CD4-positive, alpha-beta T cell (primary cell): ENCODE results near the gene E2F6. TPM values are rescaled to one million over a fixed set of nuclear protein-coding genes. Genes with fewer than 3 reads are reported as not detected.

Experiments used
- ATAC-seq: fragments of 200-7000 bp; cut with Tn5 transposase; one replicate; pipeline ENCODE4 v1.10.0; 2022; ENCODE audit warnings: mild to moderate bottlenecking; ENCODE audit not compliant: poor library complexity
- CTCF ChIA-PET: fragments of 350-600 bp; sonication (Branson Sonifier 250); formaldehyde crosslinking; loops from one replicate; lab custom pipeline; 2021; ENCODE audit warnings: antibody characterized with exemption, inconsistent platforms; lab: Charles Lee
- POLR2A ChIA-PET: fragments of 350-600 bp; sonication (Branson Sonifier 250); formaldehyde crosslinking; loops from one replicate; lab custom pipeline; 2021; ENCODE audit warnings: antibody characterized with exemption, inconsistent platforms; lab: Charles Lee
- DNase-seq, 14 experiments: peaks; one replicate each; pipeline ENCODE4 v3.0.0-alpha.2; 2013 to 2020; ENCODE audit warnings: mixed read lengths in 2 of 14
- H3K27ac ChIP-seq, 2 donors: one replicate each; pipeline versions ENCODE4 v1.5.1 to v1.7.0; 2013; ENCODE audit warnings: low read length in 2 of 2, low read depth in 1 of 2, mild to moderate bottlenecking in 1 of 2
- H3K27me3 ChIP-seq, 2 experiments: 1 replicate in 1 of 2; 2 replicates in 1 of 2; pipeline versions ENCODE4 v1.6.1 to v1.7.0; 2013; ENCODE audit warnings: low read length in 2 of 2, control low read depth in 1 of 2, mild to moderate bottlenecking in 1 of 2, moderate library complexity in 1 of 2; ENCODE audit not compliant: insufficient read depth in 2 of 2, control insufficient read depth in 1 of 2
- H3K36me3 ChIP-seq: one replicate; pipeline ENCODE4 v1.6.1; 2013; ENCODE audit warnings: low read length, control low read depth; ENCODE audit not compliant: insufficient read depth
- H3K4me1 ChIP-seq: one replicate; pipeline ENCODE4 v1.6.1; 2013; ENCODE audit warnings: low read length, control low read depth; ENCODE audit not compliant: insufficient read depth
- H3K4me3 ChIP-seq: one replicate; pipeline ENCODE4 v1.5.1; 2013; ENCODE audit warnings: mild to moderate bottlenecking, low read length, moderate library complexity
- H3K9me3 ChIP-seq, 2 experiments: 1 replicate in 1 of 2; 2 replicates in 1 of 2; pipeline versions ENCODE4 v1.6.1 to v1.7.0; 2013; ENCODE audit warnings: low read length in 2 of 2, mild to moderate bottlenecking in 2 of 2, control low read depth in 1 of 2, moderate library complexity in 1 of 2; ENCODE audit not compliant: control insufficient read depth in 1 of 2, insufficient read depth in 1 of 2
- H3K27ac Mint-ChIP-seq: one replicate; pipeline ENCODE4 v1.8.0; 2020; ENCODE audit warnings: mixed read lengths
- H3K27me3 Mint-ChIP-seq: one replicate; pipeline ENCODE4 v1.8.0; 2021; ENCODE audit warnings: mixed read lengths
- H3K36me3 Mint-ChIP-seq: one replicate; pipeline ENCODE4 v1.8.0; 2021; ENCODE audit warnings: low read depth, mixed read lengths
- H3K4me1 Mint-ChIP-seq: one replicate; pipeline ENCODE4 v1.8.0; 2021; ENCODE audit warnings: low read depth, mixed read lengths
- H3K4me3 Mint-ChIP-seq: one replicate; pipeline ENCODE4 v1.8.0; 2020; ENCODE audit warnings: mild to moderate bottlenecking, mixed read lengths
- H3K9me3 Mint-ChIP-seq: one replicate; pipeline ENCODE4 v1.8.0; 2020; ENCODE audit warnings: mixed read lengths
- CTCF ChIP-seq: fragments of 200-600 bp; IDR thresholded peaks from one replicate; pipeline ENCODE4 v1.8.0; 2022; ENCODE audit warnings: antibody characterized with exemption, mild to moderate bottlenecking
- intact Hi-C, 2 experiments: fragments of 100-400 bp; cut with DNase I in 1 of 2; cut with micrococcal nuclease in 1 of 2; formaldehyde crosslinking; loops; one replicate each; pipeline versions ENCODE4 v1.15.1 to v1.9.0; 2023 to 2025; cut with DNase I, micrococcal nuclease
- total RNA-seq, 174 experiments: library from RNA in 2 of 174; stranded (reverse) in 2 of 174; gene quantifications; one replicate each; pipeline ENCODE4 v1.2.3 and lab custom pipeline; 2021 to 2026

E2F6 gene
- total RNA-seq, 2 experiments from 2014 or later, result 3.5 to 4.2 TPM

- no peaks in the 10 kb centered on the region for H3K9me3 ChIP-seq
- ATAC-seq (no peak), DNase-seq (no peak)
- POLR2A ChIA-PET, result no interaction called here
- H3K27ac Mint-ChIP-seq, result no peak overlapping the region
- H3K9me3 Mint-ChIP-seq, result no peaks in the 10 kb centered on the region
- intact Hi-C loops, result no loop called here
- no peaks in the 10 kb centered on the region for H3K36me3 ChIP-seq
- CTCF ChIA-PET, result no interaction called here
- no peak for TF ChIP-seq CTCF
- no peaks in the 10 kb centered on the region for H3K4me1 Mint-ChIP-seq
- no peaks in the 10 kb centered on the region for H3K4me1 ChIP-seq
- H3K4me3 Mint-ChIP-seq, result no peak overlapping the region
- H3K27me3 Mint-ChIP-seq, result no peaks in the 10 kb centered on the region
- H3K27ac ChIP-seq, result no peak overlapping the region
- no peak overlapping the region for H3K4me3 ChIP-seq
- H3K36me3 Mint-ChIP-seq, result no peaks in the 10 kb centered on the region
- H3K27me3 ChIP-seq, result no peaks in the 10 kb centered on the region
Measured at GRCh38 chr2:11427224-11427623, 38.7 kb downstream of the E2F6 start.

GRCh38 chr2:11422901-11423435, 43.0 kb downstream of the E2F6 start:
- Histone ChIP-seq H3K27ac (no peak overlapping the region), H3K36me3 (no peaks in the 10 kb centered on the region), H3K9me3 (peaks cover 4% of the 10 kb centered on the region in 2 experiments), H3K4me1 (no peaks in the 10 kb centered on the region), H3K4me3 (no peak overlapping the region), H3K27me3 (no peaks in the 10 kb centered on the region)
- intact Hi-C loops, result no loop called here
- no peaks in the 10 kb centered on the region for H3K27me3 Mint-ChIP-seq
- CTCF ChIA-PET, result no interaction called here
- H3K4me1 Mint-ChIP-seq, result no peaks in the 10 kb centered on the region
- POLR2A ChIA-PET, result no interaction called here
- H3K9me3 Mint-ChIP-seq, result no peaks in the 10 kb centered on the region
- no peak for DNase-seq
- no peak overlapping the region for H3K27ac Mint-ChIP-seq
- TF ChIP-seq CTCF, result no peak
- no peak for ATAC-seq
- no peak overlapping the region for H3K4me3 Mint-ChIP-seq
- H3K36me3 Mint-ChIP-seq, result no peaks in the 10 kb centered on the region

GRCh38 chr2:11422491-11422865, 43.5 kb downstream of the E2F6 start:
- Histone ChIP-seq H3K27me3 (no peaks in the 10 kb centered on the region), H3K4me1 (no peaks in the 10 kb centered on the region), H3K4me3 (no peak overlapping the region), H3K36me3 (no peaks in the 10 kb centered on the region), H3K27ac (no peak overlapping the region), H3K9me3 (peaks cover 7 to 9% of the 10 kb centered on the region in 2 experiments)
- TF ChIP-seq CTCF, result no peak
- H3K4me3 Mint-ChIP-seq, result no peak overlapping the region
- no peaks in the 10 kb centered on the region for H3K27me3 Mint-ChIP-seq
- intact Hi-C loops, result no loop called here
- no peaks in the 10 kb centered on the region for H3K4me1 Mint-ChIP-seq
- ChIA-PET POLR2A (no interaction called here), CTCF (no interaction called here)
- no peaks in the 10 kb centered on the region for H3K9me3 Mint-ChIP-seq
- DNase-seq, result no peak
- H3K36me3 Mint-ChIP-seq, result no peaks in the 10 kb centered on the region
- no peak overlapping the region for H3K27ac Mint-ChIP-seq
- no peak for ATAC-seq
